HG02610 (cell line): ENCODE results near the gene TMEM270.
"Not testable (repeated sequence)": the region's sequence is repeated elsewhere in the genome, so short reads cannot be mapped to it uniquely, and the experiment has no call there.

Experiments used
- ATAC-seq: cut with Tn5 transposase; IDR thresholded peaks from one replicate; pipeline ENCODE4 v1.9.1; 2021; ENCODE audit warnings: mild to moderate bottlenecking, moderate library complexity; ENCODE audit not compliant: unreplicated experiment

Gene TMEM270

DNA sequence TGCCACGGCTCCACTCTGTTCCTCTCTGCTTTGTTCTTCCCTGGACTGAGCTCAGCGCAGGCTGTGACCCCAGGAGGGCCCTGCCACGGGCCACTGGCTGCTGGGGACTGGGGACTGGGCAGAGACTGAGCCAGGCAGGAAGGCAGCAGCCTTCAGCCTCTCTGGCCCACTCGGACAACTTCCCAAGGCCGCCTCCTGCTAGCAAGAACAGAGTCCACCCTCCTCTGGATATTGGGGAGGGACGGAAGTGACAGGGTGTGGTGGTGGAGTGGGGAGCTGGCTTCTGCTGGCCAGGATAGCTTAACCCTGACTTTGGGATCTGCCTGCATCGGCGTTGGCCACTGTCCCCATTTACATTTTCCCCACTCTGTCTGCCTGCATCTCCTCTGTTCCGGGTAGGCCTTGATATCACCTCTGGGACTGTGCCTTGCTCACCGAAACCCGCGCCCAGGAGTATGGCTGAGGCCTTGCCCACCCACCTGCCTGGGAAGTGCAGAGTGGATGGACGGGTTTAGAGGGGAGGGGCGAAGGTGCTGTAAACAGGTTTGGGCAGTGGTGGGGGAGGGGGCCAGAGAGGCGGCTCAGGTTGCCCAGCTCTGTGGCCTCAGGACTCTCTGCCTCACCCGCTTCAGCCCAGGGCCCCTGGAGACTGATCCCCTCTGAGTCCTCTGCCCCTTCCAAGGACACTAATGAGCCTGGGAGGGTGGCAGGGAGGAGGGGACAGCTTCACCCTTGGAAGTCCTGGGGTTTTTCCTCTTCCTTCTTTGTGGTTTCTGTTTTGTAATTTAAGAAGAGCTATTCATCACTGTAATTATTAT lies 28.9 kb upstream of the TMEM270 start:
- ATAC-seq, result no peak

GRCh38 chr7:73832806-73833205 lies 28.2 kb upstream of the TMEM270 start:
- ATAC-seq, result no peak

DNA sequence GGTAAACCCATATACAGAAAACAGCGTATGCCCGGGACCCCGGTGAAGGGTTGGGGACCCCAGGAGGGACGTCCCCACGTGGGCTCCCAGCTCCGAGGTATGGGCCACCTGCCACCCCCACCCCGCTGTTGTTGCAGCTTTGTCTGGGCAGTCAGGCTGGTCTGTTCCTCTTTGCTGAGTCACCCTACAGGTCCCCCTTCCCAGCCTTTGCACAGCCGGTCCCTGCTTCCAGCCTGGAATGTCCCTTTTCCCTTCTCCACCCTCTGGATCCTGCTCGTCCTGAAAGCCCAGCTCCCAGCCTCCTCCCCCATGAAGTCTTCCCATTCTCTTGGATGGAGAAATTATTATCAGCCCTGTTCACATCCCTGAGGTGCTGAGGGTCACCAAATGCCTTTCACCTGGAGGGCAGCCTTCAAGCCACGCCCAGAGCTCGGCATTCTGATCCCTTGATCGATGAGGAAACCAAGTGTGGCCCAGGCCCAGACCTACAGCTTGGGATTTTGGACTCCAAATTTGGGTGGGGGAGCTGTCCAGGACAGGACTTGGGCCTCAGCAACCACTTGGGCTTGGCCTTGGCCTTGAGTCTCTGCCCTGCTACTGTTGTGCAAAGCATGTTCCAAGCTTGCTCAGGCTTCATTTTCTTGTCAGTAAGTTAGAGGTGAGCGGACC lies 27.6 kb upstream of the TMEM270 start:
- ATAC-seq, result no peak

- ATAC-seq, result no peak
Measured at GRCh38 chr7:73834626-73835191, 26.2 kb upstream of the TMEM270 start.

DNA sequence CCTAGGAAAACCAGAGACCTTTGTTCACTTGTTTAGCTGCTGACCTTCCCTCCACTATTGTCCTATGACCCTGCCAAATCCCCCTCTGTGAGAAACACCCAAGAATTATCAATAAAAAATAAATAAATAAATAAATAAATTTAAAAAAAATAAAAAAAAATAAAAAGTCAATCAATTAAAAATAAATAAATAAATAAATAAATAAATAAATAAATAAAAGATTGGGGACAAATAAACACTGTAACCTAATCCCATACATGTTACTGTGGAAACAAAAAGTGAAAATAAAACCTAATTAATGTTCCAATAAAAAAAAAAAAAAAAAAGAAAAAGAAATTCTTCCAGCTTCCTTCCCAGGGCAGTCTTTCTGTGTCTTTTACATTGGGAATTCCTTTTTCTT lies 23.8 kb upstream of the TMEM270 start:
- not testable (repeated sequence) for ATAC-seq

DNA sequence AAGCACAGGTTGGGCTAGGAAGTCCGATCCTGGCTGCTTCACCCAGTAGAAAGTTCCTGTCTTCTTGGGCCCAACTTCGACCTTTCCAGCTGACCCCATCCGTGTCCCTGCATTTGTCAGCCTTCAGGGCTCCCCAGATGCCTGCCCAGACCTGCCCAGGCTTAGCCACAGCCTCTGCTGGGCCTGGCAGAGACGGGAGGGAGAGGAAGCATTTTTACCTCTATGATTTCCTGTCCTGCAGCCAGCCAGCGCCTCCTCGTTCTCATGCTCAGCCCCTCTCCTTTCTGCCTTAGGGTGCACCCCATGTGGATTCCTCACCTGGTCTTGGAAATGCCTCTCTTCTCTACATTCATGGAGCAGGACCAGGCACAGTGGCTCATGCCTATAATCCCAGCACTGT lies 22.3 kb upstream of the TMEM270 start:
- no peak for ATAC-seq

DNA sequence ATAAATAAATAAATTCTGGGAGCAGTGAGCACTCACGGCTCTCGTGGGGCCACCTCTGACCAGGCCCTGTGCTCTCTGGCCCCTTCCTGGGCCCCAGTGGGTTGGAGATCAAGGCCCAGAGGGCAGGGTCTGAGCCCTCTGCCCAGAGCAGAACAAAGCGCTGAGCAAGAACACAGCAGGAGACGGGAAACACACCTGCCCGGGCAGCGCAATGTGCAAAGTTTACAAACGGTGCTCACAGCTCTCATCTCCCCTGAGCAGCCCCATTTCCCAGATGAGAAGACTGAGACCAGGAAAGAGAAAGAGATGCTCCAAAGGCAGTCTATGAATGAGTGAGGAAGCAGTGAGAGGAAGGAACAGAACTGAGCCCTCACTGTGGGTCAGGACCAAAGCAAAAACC lies 21.7 kb upstream of the TMEM270 start:
- ATAC-seq, result no peak

DNA sequence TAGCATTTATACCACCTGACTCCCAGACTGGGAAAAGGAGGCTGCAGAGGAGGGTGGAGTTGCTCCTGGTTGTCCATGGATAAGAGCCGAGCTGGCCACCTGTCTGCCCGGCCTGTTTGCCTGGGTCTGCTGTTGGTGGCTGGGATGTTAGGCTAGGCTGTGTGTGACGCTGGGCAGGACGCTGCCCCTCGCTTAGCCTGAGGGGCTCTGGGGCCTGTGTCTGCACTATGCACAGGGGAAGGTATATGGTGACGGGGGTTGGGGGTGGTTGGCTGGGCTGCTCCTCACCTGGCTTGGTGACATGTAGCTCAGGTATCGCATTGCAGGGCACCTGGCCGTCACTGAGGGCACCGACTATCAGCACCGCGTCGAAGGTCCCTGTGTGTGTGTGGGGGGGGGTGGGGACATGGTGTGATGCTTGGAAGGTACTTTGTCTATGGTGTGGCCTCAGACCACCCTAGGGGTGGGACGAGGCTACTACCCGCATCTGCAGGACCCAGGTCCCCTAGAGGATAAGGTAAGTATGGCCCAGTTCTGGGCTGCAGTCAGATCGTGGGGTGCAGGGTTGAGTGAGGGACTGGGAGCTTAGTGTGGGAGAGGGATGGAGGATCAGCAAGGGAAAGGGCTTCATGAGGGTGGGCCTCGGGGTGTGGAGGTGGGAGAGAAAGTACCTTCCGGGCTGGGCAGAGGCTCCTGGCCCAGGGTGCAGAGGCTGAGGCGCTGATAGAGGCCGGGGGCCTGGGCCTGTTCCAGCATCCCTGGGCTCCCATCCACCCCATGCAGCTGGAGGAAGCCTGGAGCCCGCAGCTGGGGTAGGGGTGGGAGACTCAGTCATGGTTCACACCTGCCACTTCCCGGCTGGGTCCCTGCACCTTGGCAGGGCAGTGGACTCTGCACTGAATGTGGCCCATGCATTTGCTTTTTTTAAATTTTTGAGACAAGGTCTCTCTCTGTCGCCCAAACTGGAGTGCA lies 20.9 kb upstream of the TMEM270 start:
- ATAC-seq, result no peak

GRCh38 chr7:73840715-73841379 lies 20.1 kb upstream of the TMEM270 start:
- ATAC-seq, result no peak

- no peak for ATAC-seq
Measured at GRCh38 chr7:73841689-73842066, 19.3 kb upstream of the TMEM270 start.

DNA sequence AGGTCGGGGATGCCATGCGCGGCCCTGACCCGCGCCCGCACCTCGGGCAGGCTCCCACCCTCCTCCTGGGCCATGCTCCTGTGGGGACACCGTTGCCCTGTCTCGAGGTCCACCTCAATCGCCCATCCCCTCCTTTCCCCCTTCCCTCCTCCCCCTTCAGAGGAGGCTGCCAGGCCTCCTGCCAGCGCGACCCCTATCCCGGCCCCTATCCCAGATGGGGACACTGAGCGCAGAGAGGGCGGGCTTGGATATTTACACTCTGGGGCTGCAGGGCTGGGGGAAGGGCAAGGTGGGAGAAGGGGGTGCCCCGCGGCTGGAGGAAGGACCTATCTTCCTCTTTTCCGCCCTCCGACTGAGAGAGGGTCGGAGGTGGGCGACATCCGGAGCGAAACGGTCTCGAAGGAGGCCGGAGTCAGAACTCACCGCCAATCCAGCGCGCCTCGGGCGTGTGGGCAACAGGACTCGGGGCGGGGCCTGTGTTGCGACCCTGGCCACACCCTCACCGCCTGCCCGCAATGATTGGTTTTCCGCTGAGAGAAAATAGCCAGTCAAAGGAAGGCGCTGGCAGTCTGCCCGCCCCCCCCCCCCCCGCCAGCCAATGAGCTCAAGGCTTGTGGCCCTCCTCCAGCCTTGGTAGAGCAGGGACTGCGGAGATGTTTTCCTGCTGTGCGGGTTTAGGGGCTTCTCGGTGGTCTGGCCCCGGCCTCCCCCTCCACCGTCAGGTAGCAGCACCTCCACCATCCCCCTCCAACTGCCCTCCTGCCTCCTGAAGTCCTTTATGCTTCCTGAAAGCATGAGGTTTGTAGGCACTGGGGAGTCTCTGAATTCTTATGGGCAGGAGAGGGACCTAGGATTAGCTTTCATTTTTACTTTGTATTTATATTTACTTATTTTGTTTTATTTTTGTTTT lies 18.6 kb upstream of the TMEM270 start, which contains the start of gene METTL27:
Gene METTL27, minus strand, starts transcription at position 450 of the 910 bp plus-strand sequence. Its CDS starts 376 bp downstream, at position 74.
- peak; percentile 94 for ATAC-seq

GRCh38 chr7:73844131-73844547 lies 16.8 kb upstream of the TMEM270 start:
- ATAC-seq, result no peak

DNA sequence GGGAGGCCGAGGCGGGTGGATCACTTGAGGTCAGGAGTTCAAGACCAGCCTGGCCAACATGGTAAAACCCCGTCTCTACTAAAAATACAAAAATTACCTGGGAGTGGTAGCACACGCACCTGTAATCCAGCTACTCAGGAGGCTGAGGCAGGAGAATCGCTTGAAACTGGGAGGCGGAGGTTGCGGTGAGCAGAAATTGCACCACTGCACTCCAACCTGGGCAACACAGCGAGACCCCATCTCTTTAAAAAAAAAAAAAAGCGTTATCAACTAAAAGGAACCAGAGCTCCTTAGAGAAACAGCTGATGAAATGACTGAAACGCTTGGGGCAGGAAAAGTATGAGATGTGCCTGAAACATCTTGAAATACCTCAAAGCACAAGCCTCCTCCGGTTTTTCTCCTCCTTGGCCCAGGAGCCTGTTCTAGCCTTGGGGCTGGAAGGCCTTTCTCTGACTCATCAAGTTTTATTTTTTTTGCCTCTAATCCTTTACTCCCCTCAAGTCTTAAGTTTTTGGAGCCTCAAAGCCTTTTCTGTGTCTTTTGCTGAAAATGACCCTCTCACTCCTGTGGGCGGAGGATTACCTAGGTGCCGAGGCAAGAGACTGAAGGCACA lies 16.0 kb upstream of the TMEM270 start:
- ATAC-seq, result no peak

- ATAC-seq, result not testable (repeated sequence)
Measured at GRCh38 chr7:73845701-73846195, 15.2 kb upstream of the TMEM270 start.

DNA sequence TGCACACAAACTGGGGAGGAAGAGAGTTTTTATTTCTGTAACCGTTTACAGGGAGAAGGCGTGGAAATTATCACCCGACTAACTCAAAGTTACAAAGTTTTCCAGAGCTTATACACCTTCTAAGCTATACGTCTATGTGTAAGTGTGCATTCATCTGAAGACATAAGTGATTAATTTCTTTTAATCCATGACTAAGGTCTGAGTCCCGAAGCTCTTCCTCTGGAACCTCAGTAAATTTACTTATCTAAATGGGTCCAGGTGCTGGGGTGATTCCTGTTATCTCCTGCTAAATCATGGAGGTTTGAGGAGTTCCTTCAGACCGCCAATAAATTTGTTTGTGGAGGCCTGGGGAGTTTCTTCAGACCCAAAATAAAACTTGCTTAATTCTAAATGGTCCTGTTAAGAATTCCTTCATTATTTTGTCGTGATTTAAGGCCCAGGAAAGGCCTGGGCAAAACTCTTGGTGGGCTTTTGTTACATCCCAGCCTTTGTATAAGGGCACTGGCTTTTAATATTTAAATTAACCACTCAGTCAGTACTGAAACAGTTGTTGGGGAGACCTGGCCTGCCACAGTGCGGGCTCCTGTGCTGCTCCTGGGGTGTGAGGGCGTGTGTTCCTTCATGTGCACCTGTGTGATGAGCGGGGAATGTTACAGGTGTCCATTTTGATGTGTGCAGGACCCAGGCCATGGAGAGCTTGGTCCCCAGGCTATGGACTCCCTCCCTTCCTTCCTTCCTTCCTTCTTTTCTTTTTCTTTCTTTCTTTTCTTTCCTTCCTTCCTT lies 12.8 kb upstream of the TMEM270 start:
- ATAC-seq, result no peak

- ATAC-seq, result no peak
Measured at GRCh38 chr7:73850781-73851207, 10.2 kb upstream of the TMEM270 start.

DNA sequence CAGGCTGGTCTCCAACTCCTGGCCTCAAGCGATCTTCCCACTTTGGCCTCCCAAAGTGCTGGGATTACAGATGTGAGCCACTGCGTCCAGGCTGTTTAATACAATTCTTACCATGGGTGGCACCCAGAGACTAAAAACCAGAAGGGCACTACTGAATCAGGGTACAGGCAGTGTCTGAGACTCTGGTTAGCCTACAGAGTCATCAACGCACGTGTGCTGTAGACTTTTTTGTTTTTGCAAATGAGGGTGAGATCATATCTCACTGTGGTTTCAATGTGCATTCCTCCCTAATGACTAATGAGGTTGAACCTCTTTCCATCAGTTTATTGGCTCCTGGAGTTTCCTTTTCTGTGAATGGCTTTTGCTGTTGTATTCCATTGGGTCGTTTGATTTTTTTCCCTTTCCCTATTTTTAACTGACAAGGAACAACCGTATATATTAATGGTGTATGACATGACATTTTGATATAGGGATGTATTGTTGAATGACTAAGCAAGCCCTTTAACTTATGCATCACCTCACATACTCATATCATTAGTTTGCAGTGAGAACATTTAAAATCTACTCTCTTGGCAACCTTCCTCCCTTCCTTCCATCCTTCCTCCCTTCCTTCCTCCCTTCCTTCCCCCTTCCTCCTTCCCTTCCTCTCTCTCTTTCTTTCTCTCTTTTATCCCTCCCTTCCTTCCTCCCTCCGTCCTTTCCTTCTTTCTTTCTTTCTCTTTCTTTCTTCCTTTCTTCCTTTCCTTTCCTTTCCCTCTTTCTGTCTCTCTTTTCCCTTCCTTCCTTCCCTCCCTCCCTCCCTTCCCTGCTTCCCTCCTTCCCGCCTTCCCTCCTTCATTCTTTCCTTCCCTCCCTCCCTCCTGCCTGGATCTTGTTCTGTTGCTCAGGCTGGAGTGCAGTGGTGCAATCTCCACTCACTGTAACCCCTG lies 9.3 kb upstream of the TMEM270 start:
- ATAC-seq, result peak; percentile 79
